ENCODE results near the gene LRP11.

The LRP11 gene

DNA sequence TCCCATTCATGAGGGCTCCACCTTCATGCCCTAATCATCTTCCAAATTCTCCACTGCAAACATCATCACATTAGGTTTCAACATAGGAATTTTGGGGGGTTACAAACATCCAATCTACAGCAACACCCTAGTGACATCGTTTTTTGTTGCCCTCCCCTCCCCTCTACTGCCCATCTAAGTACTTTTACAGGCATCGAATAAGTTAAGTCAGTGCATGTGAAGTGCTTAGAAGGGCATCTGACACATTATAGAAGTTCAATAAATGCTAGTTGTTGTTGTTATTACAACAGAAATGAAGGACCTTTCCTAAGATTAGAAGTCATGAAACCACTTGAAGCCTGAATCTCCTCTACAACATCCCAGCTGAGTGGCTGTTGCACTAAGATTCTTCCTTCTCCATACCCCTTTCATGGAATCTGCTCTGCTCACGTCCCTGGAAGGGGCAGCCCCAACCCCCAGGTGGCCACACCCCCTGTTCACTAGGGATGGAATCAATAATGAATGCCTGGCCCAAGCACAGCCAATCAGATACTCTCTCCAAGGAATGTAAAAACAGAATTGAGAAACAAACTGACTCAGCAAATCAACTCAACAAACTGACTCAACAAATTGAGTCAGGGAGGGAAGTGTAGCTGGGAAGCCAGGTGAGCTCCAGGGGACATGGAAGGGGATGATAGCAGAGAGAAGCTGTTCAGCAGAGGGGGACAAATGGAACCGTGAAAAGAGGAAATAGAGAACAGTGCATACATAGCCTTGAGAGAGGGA is 3.9 kb upstream of the LRP11 start:
- TF ChIP-seq YY1 (IDR thresholded peaks at IDR 0.05; ENCODE audit: low read depth) = no peak
- 0 out of 2 replicates have a peak, but pooled peaks have one; percentile 30 for TF ChIP-seq CEBPB (IDR thresholded peaks at IDR 0.05)
- TF ChIP-seq ZBTB7A (IDR thresholded peaks at IDR 0.05; ENCODE audit: low read depth) = no peak
- no peak for TF ChIP-seq EP300 (IDR thresholded peaks at IDR 0.05; ENCODE audit: borderline replicate concordance)
- TF ChIP-seq TCF12 (IDR thresholded peaks at IDR 0.05; ENCODE audit: low read depth) = no peak

- TF ChIP-seq YY1 (IDR thresholded peaks at IDR 0.05; ENCODE audit: low read depth) (no peak), RAD21 (IDR thresholded peaks at IDR 0.05; ENCODE audit: low read depth) (peak; percentile 71), ZBTB7A (IDR thresholded peaks at IDR 0.05; ENCODE audit: low read depth) (0 out of 2 replicates have a peak, but pooled peaks have one; percentile 41)
These were observed 698 bp upstream of the LRP11 start for GRCh38 chr6:149864578-149865535.

DNA sequence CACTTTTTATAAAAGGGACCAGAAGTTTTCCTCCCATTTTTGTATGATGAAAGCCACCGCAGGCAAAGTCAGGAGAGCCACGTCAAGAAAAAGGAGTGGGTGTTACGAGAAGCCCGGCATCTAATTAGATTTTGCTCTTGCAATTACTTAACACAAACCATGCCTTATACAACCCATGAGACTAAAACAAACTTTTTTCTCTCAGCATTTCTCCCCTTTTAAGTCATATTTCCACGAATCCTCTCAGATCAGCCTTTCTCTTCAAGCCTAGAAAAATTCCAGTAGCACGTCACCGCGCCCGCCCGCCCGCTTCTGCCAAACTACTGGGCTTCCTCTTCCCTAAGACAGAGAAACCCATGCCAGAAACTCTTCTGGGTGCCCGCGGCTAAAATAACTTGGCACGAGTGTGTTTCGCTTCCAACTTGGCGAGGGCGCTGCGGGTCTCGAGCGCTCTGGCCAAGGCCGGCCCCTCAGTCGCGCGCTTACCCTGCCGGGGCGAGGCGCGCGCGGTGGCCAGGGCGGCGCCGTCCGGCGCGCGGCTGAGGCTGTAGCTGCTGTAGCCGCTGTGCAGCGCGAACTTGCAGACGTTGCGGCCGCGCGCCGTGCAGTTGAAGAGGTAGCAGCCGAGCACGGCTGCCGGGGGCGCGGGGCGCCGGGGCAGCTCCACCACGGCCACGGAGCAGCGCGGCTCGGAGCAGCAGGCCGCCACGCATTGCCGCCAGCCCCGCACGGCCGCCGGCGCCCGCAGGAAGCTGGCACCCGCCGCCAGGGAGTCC is 1.0 kb downstream of the LRP11 start:
- TF ChIP-seq EP300 (IDR thresholded peaks at IDR 0.05; ENCODE audit: borderline replicate concordance) = no peak
- no peak for TF ChIP-seq MAX (IDR thresholded peaks at IDR 0.05)
- TF ChIP-seq USF1 (IDR thresholded peaks at IDR 0.05) = no peak
- no peak for TF ChIP-seq YY1 (IDR thresholded peaks at IDR 0.05; ENCODE audit: low read depth)
- TF ChIP-seq, protein P1, sequence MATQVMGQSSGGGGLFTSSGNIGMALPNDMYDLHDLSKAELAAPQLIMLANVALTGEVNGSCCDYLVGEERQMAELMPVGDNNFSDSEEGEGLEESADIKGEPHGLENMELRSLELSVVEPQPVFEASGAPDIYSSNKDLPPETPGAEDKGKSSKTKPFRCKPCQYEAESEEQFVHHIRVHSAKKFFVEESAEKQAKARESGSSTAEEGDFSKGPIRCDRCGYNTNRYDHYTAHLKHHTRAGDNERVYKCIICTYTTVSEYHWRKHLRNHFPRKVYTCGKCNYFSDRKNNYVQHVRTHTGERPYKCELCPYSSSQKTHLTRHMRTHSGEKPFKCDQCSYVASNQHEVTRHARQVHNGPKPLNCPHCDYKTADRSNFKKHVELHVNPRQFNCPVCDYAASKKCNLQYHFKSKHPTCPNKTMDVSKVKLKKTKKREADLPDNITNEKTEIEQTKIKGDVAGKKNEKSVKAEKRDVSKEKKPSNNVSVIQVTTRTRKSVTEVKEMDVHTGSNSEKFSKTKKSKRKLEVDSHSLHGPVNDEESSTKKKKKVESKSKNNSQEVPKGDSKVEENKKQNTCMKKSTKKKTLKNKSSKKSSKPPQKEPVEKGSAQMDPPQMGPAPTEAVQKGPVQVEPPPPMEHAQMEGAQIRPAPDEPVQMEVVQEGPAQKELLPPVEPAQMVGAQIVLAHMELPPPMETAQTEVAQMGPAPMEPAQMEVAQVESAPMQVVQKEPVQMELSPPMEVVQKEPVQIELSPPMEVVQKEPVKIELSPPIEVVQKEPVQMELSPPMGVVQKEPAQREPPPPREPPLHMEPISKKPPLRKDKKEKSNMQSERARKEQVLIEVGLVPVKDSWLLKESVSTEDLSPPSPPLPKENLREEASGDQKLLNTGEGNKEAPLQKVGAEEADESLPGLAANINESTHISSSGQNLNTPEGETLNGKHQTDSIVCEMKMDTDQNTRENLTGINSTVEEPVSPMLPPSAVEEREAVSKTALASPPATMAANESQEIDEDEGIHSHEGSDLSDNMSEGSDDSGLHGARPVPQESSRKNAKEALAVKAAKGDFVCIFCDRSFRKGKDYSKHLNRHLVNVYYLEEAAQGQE (IDR thresholded peaks at IDR 0.05; ENCODE audit: low read depth) = no peak
- TF ChIP-seq FOXM1 (IDR thresholded peaks at IDR 0.05; ENCODE audit: borderline replicate concordance, low read depth) = no peak
- peak; percentile 11; the same call in 1 of the 2 replicates for TF ChIP-seq TEAD4 (IDR thresholded peaks at IDR 0.05)
- TF ChIP-seq NFIC (IDR thresholded peaks at IDR 0.05) = peak; percentile 81
- TF ChIP-seq TCF12 (IDR thresholded peaks at IDR 0.05; ENCODE audit: low read depth) = peak; percentile 20; the same call in 1 of the 2 replicates

DNA sequence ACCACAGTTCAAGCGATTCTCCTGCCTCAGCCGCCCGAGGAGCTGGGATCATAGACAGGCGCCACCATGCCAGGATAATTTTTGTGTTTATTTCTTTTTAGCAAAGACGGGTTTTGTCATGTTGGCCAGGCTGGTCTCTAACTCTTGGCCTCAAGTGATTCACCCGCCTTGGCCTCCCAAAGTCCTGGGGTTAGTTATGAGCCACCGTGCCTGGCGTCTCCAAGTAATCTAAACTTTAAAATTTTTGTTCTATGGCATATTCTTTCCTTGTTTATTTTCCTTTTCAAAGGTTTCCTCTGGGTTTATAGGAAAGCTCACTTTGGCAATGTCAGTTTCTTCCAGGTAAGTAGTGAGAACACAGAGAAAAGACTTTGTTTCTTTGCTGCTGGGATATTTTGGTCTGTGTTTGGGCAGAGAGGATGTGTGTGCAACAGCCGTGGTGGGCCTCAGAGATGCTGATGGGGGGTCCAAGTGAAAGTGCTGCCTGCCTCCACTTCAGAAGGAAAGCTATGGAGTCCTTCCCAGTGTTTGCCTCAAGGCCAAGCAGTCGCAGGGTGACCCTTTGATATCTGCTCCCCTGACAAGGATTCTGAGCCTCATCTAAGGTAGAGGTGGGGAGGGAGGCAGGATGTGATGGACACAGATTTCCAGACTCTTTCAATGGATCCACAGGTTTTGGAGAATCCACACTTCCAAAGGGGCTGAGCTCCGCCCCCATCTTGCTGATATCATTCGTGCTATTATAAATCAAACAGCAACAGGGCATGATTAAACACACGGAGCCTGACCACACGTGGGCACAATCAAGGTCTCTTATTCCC is 2.3 kb downstream of the LRP11 start:
- TF ChIP-seq, protein P1 (IDR thresholded peaks at IDR 0.05; ENCODE audit: low read depth) = no peak
- TF ChIP-seq NFIC (IDR thresholded peaks at IDR 0.05) (no peak), EGR1 (IDR thresholded peaks at IDR 0.05) (no peak), TAF1 (IDR thresholded peaks at IDR 0.05; ENCODE audit: low read depth) (no peak), CREB1 (IDR thresholded peaks at IDR 0.05; ENCODE audit: low read depth) (no peak), YY1 (IDR thresholded peaks at IDR 0.05; ENCODE audit: low read depth) (no peak), ZBTB7A (IDR thresholded peaks at IDR 0.05; ENCODE audit: low read depth) (no peak), EP300 (IDR thresholded peaks at IDR 0.05; ENCODE audit: borderline replicate concordance) (no peak), USF1 (IDR thresholded peaks at IDR 0.05) (no peak)

Data from Ishikawa (cell line).